ENCODE results near the gene GRM8.

DNA sequence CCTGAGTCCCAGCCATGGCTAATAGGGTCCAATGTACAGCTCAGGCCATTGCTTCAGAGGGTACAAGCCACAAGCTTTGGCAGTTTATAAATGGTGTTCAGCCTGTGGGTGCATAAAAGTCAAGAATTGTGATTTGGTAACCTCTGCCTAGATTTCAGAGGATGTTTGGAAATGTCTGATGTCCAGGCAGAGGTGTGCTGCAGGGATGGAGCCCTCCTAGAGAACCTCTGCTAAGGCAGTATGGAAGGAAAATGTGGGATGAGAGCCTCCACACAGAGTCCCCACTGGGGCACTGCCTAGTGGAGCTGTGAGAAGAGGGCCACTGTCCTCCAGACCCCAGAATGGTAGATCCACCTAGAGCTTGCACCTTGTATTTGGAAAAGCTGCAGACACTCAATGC lies 779.9 kb downstream of the GRM8 start:
- TF ChIP-seq, protein P1, sequence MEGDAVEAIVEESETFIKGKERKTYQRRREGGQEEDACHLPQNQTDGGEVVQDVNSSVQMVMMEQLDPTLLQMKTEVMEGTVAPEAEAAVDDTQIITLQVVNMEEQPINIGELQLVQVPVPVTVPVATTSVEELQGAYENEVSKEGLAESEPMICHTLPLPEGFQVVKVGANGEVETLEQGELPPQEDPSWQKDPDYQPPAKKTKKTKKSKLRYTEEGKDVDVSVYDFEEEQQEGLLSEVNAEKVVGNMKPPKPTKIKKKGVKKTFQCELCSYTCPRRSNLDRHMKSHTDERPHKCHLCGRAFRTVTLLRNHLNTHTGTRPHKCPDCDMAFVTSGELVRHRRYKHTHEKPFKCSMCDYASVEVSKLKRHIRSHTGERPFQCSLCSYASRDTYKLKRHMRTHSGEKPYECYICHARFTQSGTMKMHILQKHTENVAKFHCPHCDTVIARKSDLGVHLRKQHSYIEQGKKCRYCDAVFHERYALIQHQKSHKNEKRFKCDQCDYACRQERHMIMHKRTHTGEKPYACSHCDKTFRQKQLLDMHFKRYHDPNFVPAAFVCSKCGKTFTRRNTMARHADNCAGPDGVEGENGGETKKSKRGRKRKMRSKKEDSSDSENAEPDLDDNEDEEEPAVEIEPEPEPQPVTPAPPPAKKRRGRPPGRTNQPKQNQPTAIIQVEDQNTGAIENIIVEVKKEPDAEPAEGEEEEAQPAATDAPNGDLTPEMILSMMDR (IDR thresholded peaks at IDR 0.05; ENCODE audit: poor library complexity, severe bottlenecking) = no peak
- TF ChIP-seq RAD21 (conservative IDR thresholded peaks at IDR 0.05) (no peak), POLR2AphosphoS5 (IDR thresholded peaks at IDR 0.05) (no peak), TAF1 (IDR thresholded peaks at IDR 0.05; ENCODE audit: low read depth) (no peak), EZH2 (IDR thresholded peaks at IDR 0.05; ENCODE audit: borderline replicate concordance, insufficient read depth, low read length, poor library complexity, severe bottlenecking) (no peak), EP300 (conservative IDR thresholded peaks at IDR 0.05; ENCODE audit: poor library complexity, severe bottlenecking) (no peak), SMC3 (conservative IDR thresholded peaks at IDR 0.05; ENCODE audit: poor library complexity) (no peak), MXI1 (conservative IDR thresholded peaks at IDR 0.05; ENCODE audit: poor library complexity, severe bottlenecking) (no peak), REST (IDR thresholded peaks at IDR 0.05; ENCODE audit: borderline replicate concordance) (no peak)

All from neural cell (in vitro differentiated cells).